NCI-H1436 treated with DMSO at 0.1 percent for 48 hours (cell line): Measurements from ENCODE around the gene TSC1.

Experiments used
- DNase-seq: peaks from one replicate; lab custom pipeline; 2025; lab: John Stamatoyannopoulos, UW

The TSC1 gene

DNA sequence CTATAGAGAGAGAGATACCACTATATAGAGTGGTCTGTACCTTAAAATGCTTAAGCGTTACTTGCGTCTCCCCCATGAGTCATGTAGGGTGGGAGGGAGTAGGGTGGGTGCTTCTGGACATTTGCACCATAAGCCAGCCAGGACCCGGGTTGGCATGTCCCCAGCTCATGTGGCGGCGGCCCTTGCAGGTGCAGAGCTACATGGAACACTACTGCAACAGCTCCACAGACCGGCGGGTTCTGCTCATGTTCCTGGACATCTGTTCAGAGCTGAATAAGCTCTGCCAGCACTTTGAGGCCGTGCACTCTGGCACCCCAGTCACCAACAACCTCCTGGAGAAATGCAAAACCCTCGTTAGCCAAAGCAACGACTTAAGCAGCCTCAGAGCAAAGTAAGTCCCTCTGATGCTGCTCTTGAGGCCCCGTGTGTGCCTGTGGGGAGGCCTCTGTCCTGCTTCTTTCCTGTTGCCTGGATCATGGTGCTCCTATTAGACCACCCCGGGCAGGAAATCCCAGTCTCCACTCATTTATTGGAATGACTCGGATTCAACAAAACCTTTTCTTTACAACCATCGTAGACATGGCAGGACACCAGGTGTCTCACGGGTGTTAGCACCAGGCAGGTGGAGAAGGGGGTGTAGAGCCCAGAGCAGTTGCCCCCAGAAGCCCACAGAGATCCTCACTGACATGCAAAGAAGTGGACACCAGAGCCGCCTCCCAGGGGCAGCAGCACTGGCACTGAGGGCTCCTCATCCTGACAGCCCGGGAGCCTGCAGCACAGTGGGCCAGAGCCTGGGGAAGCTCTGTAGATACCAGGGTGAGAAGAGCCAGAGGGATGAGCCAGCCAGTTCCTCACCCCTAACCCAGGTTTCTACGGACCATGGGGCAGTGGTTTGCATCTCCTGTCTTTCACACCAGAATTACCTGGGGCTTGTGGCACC, 57.0 kb downstream of the TSC1 start:
- no peak for DNase-seq

DNA sequence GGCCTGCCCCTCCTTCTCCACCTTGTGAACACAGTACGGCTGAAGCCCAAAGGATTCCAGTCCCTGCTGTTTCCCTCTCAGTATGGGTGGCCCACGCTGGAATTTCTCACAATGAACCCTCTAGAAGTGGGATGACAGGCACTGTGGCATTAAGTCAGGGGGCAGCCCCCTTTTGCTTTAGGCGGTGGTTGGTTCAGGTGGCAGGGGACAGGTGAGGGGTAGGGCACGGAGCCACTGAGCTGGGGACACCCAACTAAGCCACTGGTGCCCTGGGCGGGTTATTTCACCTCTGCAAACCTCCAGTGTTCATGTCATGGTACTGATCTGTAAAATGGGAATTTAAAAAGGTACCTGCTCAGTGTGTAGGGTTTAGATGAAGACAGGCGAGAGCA, 58.1 kb downstream of the TSC1 start:
- no peak for DNase-seq

DNA sequence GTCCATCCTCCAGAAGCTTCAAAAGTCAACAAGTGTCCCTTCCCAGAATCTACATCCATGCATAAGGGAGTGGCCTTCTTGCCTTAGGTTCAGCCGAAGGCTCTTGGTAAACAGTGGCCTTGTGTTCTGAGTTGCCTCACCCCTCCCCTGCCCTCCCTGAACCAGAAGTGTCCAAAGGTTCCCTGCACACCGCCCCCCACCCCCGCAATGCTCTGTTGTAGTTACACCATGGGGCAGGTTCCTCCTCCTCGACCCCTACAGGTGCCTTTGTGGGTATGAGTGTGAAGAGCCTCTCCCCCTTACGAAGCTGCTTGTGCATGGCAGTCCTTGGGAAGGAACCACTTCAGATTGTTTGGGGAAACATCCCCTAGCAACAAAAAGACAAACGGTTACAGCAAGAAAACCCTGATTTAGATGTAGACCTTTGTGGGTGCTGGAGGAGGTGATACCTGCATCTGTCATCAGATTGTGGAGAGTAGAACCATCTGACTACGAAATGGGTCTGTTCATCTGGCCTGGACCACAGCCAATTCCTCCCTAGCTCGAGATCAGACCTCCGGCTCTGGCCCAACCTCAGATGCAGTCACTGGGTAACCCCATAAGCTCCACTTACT, 58.6 kb downstream of the TSC1 start:
- DNase-seq, result no peak

DNA sequence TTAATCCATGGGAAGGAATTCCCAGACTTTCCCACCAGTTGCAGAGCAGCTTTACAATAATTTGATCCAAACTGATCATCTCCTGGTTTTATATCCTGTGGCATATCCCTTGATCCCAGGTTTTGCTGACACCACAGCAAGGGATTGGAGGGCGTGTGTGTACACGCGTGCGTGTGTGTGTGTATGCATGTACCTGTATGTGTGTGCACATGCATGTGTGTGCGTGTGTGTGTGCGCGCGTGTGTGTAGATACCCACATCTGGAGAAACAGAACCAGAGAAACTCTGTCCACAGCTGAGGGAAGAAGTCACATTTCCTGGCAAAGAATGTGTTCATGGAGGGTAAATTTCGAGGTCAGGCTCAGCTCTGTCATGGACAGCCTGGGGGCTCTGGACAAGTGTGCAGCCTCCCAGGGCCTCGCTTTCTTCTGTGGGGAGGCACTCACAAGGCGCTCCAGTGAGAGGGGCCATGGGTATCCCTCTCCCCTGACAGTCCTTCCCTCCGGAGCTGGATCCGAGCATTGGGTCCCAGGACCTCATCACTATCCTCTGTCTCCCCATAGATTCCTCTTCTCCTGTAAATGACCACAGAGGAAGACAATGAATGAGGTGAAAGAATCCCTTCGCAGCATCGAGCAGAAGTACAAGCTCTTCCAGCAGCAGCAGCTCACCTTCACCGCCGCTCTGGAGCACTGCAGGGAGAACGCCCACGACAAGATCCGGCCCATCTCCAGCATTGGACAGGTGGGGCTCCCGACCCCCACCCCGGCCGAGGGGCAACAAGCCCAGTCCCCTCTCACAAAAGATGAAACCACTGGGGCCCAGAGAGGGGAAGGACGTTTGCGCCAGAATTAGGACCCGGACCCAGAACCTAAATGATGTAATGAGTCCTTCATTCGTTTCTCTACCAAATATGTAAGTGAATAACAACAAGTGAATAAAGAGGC, 60.8 kb downstream of the TSC1 start:
- DNase-seq, result no peak

DNA sequence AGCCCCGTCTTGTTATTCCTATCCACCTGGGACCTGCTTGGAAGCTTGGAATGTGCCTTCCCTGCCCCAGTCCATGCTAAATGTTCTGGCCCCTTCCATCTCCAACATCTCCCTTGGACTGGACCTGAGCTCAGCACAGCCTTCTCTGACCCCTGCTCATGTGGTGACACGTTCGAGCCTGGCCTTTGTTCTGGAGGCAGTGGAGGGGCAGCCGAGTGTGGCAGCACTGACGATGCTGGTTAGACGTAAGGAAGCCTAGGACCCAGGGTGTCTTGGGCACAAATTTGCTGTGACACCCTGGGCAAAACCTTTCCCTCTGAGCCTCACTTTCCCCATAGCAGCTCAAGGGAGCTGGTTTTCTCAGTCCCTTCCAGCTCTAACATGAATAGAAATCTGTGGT, 61.8 kb downstream of the TSC1 start:
- DNase-seq, result no peak

DNA sequence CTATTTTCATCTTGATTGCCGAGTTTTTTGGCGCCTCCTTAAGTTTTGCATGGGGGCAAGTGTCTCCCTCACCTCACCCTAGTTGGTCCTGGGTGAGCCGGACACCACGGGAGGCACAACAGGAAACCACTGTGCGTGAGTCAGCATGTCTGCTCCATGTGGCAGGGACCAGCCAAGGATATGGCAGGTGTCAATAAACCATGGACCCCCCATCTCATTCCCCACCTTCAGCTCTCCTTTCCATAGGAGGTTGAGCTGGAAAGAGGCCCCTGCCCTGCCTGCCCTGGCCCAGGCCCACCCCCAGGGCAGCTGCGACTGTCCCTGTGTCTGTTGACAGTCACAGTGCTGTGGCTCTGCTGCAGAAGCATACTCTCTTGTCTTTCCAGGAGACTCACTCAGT, 62.6 kb downstream of the TSC1 start:
- DNase-seq, result no peak

DNA sequence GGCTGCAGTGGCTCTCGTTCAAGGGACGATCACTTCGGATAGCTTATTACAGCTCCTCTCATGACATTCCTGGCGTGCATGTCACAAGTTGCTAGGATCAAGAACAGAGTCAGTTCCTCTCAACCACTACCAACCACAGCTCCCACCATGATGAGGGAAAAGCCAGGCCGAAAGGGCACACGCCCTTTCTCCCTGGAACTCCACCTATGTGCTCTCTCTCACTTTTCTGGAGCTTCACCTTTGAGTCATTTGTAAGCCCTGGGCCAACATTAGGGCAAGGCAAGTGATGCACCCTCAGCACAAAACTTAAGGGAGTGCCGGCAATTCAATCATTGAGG, 64.1 kb downstream of the TSC1 start:
- no peak for DNase-seq

DNA sequence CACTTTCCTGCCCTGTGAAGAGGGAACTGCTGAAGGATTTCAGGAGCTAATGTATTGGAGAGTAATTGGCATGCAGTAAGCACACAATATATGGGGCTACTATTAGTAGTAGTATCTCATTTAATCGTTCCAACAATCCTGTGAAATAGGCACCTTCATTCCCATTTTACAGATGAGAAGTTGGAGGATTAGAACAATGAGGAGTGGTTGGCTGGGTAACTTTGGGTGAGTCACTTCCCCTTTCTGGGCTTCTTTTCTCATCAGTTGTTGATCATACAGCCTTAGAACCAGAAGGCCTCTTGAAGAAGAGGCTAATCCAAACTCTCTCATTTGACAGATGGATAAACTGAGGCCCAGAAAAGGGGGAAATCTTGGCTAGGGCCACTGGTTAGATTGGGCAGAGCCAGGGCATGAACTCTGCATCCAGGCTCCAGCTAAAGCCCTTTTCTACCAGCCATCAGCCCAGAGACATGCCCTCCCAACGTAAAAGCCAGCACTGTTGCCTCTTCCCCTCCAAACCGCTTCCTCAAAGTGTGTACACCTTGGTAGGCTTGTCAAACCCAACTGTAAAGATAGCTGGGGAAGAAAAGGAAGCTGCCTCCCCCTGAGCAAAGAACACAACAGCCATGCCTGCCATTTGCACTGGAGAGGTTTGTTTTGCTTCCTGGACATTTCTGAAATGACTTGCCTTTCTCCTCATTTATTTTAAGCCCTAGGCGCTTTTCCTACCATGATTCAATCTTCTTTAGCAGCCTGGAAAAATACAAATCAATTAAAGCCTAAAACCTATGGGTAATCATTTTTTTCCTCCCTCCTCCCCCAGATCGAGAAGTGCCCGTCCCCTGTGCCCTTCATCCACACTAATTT, 64.7 kb downstream of the TSC1 start:
- no peak for DNase-seq

DNA sequence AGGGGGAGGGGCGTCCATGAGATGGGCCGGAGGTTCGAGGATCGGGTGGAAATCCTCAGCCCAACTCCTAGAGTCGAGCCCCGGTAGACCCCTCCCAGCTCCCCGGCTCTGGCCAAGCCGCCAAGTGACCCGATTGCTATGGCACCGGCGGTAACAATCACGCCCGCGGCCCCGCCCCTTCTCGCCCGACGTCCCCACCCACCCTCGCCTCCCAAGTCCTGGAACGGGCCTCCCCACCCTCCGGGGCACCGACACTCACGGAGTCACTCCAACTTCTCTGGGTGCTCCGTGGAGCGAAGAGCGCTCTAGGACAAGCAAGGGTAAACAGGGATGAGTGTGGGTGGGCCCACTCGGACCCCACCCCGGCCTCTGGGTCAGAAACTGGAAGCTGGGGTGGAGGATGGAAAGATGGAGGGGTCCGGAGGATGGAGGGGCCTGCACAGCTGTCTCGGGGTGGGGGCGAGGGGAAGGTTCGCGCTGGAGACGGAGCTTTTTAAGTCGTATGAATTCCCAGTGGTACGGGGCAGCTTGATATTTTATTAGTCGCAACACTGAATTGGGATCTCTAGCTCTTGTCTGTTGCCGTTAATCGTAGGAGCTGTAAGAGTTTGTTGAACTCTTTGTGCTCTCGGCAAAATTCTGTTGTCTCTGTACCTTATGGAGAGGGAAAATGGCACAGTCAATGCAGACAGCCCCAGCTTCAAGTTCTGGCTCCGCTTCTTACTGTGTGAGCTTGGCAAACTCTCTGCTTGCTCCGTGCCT, 65.5 kb downstream of the TSC1 start, which contains the start of gene SPACA9:
TSS of gene SPACA9 (plus strand) at position 204 of the 762 bp plus-strand sequence. CDS start 5,050 bp downstream, outside the sequence.
- DNase-seq, result no peak

DNA sequence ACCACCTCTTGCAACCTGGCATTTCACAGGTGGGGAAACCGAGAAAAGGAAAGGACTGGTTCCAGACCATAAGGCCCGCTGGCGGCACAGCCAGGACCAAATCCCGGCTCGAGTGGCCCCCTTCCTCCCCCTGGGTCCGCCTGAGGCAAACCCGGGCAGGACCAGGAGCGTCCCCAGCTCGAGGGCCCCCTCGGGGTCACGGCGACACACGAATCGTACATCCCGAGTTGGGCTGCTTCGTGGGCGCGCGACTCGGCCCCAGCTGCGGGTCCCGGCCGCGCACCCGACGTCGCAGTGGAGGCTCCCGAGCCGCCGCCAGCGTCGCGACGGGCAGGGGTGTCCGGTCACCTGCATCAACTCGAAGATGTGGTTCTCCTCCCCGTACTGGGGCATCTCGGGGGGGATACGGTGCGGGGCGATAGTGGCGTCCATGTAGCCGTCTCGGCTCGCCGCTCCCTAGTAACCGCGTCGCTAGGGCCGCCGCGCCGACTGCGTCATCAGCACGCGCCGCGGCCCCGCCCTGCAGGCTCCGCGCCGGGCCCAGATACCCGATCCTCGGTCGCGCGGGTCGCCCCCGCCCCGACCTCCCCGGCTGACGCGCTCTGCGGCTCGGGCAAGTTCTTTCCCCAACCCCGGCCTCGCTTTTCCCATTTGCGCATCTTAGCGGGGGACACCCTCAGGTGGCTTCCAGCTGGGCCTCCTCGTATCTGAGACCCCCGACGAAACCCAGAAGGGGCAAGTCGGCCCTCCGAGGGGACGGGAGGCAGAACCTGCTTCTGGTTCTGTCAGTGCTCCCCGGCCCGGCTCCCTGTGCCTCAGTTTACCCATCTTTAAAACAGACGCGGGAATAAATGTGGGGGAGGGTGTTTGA, 66.4 kb downstream of the TSC1 start, which contains the start of gene AK8:
TSS of gene AK8 (minus strand) at position 461 of the 871 bp plus-strand sequence. CDS start at position 432, 29 bp downstream.
- DNase-seq, result no peak

DNA sequence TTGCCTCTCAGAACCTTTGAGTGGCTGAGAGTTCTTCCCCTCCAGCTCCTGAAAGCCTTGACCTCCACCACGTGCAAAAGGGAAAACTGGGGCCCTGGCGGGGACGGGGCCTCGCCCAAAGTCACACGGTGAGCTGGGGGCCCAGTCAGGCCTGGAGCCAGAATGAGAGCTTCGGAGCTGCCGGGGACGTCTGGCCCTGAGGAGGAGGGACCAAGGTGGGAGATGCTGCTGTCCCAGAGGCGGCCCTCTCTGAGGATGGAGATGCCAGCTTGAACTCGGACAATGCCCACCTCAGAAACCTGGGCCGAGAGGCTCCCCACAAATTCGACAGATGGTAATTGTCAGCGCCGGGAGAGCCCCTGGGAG, 67.0 kb downstream of the TSC1 start:
- no peak for DNase-seq

DNA sequence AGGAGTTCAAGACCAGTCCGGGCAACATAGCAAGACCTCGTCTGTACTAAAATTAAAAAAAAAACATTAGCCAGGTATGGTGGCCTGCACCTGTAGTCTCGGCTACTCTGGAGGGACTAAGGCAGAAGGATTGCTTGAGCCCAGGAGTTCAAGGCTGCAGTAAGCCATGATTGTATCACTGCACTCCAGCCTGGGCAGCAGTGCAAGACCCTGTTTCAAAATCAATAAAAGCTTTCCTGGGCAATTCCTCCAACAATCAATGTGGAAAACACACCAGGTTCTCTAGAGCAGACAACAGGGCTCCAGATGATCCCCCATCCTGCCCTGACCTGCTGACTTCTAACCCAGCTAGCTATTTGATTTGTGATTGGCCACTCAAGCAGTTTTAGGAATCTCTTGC, 67.6 kb downstream of the TSC1 start:
- DNase-seq, result no peak

DNA sequence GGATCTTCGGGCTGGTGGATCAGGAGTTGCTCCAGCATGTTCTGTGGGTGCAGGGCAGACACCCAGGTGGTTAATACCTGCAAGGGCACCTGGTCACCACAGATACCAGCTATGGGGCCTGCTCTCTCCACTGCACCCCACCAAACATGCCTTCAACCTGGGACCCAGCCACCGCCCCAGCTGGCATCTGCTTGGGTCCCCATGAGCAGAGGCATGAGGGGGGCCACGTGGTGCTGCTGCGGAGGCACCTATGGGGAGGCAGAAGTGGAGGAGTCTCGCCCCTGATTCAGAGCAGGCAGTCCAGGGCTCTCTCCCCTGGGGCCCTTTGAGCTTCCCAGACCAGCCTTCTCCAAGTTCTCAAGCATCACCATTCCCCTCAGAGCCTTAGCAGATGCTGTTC, 69.3 kb downstream of the TSC1 start:
- no peak for DNase-seq

DNA sequence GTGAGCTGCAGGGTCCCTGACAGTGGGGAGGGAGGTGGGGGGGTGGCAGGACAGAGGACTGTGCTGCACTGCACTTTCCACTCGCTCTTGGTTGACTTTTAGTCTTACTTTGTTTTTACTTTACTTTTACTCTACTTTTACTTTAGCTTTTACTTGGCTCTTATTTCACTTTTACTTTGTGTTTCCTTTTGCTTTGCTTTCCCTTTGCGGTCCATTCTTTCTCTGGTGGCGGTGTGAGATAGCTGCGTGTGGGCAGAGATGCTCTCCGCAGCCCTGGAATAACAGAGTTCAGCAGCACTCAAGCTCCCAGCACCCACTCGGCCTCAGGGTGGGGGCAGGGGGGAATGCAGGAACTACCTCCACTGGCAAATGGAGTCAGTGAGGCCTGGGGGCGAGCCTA, 71.0 kb downstream of the TSC1 start:
- no peak for DNase-seq

DNA sequence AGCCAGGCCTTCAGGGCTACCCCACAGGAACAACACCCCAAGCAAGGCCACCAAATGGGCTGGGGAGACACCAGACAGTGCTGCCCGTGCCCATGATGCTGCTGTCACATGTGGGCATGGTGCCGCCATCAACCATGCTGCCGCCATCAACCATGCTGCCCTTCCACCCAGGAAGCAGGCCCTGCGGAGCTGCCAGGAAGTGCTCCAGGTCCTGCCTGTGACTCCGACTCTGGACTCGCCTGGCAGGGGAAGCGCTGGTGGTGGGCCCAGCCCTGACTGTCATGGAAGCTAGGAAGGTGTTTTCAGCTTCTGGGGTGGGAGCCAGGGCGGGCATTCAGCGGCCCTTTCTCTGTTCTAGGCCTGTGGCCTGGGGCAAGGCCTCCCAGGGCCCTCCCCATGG, 75.2 kb downstream of the TSC1 start:
- DNase-seq, result no peak

DNA sequence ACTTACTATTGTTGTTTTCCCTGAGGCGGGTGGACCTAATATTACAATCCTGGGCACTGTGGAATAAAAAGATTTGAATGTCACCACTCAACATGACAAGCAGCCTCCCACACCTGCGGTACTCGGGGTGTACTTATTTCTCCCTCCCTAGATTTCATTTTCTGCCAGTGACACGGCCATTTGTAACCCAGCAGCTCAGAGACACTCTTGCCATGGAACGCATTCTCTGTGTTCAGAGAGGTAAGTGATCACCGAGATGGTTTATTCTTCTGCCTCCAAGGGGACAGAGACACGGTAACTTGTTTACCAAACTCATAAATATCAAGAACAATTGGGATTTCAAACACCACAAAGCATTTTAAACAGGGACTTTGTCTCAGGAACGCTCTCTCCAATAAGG, 77.5 kb downstream of the TSC1 start:
- no peak for DNase-seq

DNA sequence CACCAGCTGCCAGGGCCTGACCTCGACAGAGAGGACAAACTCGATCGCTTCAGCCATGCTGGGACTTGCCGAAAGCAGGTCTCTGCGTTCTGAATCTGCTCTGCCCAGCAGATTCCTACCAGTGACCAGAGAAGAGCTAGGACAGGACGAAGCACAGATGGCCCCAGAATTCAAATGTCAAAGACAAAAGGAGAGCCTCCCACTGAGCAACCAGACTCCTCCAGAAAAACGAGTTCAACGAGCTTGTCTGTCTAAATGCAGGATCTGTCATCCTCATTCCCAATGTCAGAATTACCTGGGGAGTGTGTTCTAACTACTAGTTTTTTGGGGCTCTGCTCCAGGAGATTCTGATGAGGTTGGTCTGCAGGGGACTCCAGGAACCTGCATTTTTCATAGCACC, 79.7 kb downstream of the TSC1 start:
- no peak for DNase-seq

DNA sequence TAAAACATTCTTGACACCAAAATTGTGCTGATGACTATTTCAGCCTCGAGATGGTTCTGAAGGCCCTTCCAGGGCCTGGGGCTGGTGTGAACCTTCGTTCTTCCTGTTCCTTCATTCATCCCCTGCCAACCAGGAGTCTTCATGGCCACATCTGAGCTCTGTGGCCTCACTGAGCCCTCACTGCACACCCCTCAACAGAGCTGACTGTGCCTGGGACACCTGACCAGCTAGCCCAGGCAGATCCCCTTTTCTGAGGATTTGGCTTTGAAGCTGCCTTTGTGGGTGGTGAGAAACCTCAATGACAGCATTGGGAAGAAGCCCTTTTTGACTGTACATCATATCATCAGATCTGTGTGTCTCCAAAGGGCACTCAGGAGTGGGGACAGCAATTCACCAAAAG, 80.1 kb downstream of the TSC1 start:
- no peak for DNase-seq

DNA sequence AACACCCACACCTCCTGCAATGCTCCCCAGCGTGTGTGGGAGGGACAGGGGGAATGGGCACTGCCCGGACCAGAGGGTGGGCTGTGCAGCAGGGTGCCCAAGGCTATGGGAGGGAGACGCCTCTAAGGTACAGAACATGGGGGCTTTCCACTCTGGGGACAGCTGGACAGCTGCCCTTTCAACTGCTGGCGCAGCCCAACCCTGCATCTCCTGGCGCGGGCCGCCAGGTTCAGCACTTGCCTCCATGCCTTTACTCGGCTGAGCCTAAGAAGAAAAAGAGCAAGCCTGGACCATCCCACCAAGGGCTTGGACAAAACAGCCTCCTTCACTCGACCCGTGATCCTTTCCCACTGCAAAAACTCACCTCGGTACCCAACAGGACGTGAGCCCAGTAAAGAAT, 81.3 kb downstream of the TSC1 start:
- no peak for DNase-seq

DNA sequence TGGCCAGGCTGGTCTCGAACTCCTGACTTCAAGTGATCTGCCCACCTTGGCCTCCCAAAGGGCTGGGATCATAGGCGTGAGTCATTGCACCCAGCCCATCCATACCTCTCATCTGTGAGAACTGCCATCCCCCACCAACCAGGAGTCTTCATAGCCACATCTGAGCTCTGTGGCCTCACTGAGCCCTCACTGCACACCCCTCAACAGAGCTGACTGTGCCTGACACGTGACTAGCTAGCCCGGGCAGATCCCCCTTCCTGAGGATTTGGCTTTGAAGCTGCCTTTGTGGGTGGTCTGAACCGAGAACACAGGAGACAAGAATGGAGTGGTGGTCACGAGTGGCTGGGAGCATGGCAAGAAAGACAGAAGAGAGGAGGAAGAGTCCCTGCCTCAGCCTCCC, 81.9 kb downstream of the TSC1 start:
- DNase-seq, result no peak
